Thyroid gland (tissue), 4 donors: ENCODE results near the gene CCDC154. TPM values are rescaled to one million over a fixed set of nuclear protein-coding genes. Genes with fewer than 3 reads are reported as not detected.

Experiments used
- DNase-seq, 2 donors: peaks; one replicate each; pipeline ENCODE4 v3.0.0-alpha.2; 2019
- H3K27ac ChIP-seq, 3 donors: fragments of 200-600 bp; sonication (generic); 1 replicate in 2 of 3; 2 replicates in 1 of 3; pipeline ENCODE4 v1.5.1; 2016 to 2019; ENCODE audit warnings: mild to moderate bottlenecking in 1 of 3, moderate library complexity in 1 of 3
- H3K27me3 ChIP-seq: fragments of 200-600 bp; sonication (generic); one replicate; pipeline ENCODE4 v1.5.1; 2019
- H3K36me3 ChIP-seq, 2 donors: fragments of 200-600 bp; sonication (generic); one replicate each; pipeline ENCODE4 v1.5.1; 2016 to 2019
- H3K4me1 ChIP-seq, 2 donors: fragments of 200-600 bp; sonication (generic); one replicate each; pipeline ENCODE4 v1.5.1; 2017 to 2019
- H3K4me3 ChIP-seq, 3 donors: fragments of 200-600 bp; sonication (generic); replicated peaks in 1 of 3; 1 replicate in 2 of 3; 2 replicates in 1 of 3; pipeline ENCODE4 v1.5.1; 2016; ENCODE audit warnings: mild to moderate bottlenecking in 1 of 3
- H3K9me3 ChIP-seq: fragments of 200-600 bp; sonication (generic); one replicate; pipeline ENCODE4 v1.5.1; 2017
- POLR2A ChIP-seq, 2 donors: fragments of 450-650 bp; IDR thresholded peaks; one replicate each; pipeline ENCODE4 v1.6.1; 2017; ENCODE audit warnings: antibody characterized with exemption in 2 of 2, mild to moderate bottlenecking in 2 of 2, moderate library complexity in 1 of 2
- WGBS, 2 donors: methylation state at CpG; one replicate each; pipeline ENCODE4 v1.1.5; 2017; 5-methylcytosine and 5-hydroxymethylcytosine counted together
- intact Hi-C: fragments of 100-400 bp; cut with DNase I; formaldehyde crosslinking; loops from one replicate; pipeline ENCODE4 v1.15.1; 2023
- total RNA-seq, 4 donors: library from RNA; depleted of rRNA; stranded (reverse); fragments of >200 nt; gene quantifications; one replicate each; pipeline ENCODE4 v1.2.3, GENCODE V29; 2016
- TF ChIP-seq, protein P1 (sequence below), 6 experiments: fragments of 200-600 bp in 3 of 6; fragments of 450-650 bp in 3 of 6; sonication (generic) in 3 of 6; IDR thresholded peaks; one replicate each; pipeline ENCODE4 v1.5.1; 2016 to 2019; ENCODE audit warnings: antibody characterized with exemption in 6 of 6, mild to moderate bottlenecking in 2 of 6, inconsistent platforms in 1 of 6, moderate library complexity in 1 of 6

CCDC154 gene
- total RNA-seq, 4 donors from 2014 or later: 0.27 to 1.6 (median 0.99) TPM

- no peak overlapping the region for H3K27ac ChIP-seq
- H3K4me3 ChIP-seq: no peak overlapping the region
- H3K4me1 ChIP-seq: no peaks in the 10 kb centered on the region
- H3K36me3 ChIP-seq: peaks cover 45 to 63% of the 10 kb centered on the region in 2 donors
- no peaks in the 10 kb centered on the region for H3K9me3 ChIP-seq
- intact Hi-C loops: no loop called here
- no peak for DNase-seq
- no peaks in the 10 kb centered on the region for H3K27me3 ChIP-seq
- TF ChIP-seq, protein P1, sequence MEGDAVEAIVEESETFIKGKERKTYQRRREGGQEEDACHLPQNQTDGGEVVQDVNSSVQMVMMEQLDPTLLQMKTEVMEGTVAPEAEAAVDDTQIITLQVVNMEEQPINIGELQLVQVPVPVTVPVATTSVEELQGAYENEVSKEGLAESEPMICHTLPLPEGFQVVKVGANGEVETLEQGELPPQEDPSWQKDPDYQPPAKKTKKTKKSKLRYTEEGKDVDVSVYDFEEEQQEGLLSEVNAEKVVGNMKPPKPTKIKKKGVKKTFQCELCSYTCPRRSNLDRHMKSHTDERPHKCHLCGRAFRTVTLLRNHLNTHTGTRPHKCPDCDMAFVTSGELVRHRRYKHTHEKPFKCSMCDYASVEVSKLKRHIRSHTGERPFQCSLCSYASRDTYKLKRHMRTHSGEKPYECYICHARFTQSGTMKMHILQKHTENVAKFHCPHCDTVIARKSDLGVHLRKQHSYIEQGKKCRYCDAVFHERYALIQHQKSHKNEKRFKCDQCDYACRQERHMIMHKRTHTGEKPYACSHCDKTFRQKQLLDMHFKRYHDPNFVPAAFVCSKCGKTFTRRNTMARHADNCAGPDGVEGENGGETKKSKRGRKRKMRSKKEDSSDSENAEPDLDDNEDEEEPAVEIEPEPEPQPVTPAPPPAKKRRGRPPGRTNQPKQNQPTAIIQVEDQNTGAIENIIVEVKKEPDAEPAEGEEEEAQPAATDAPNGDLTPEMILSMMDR (IDR thresholded peaks at IDR 0.05): no peak
- TF ChIP-seq POLR2A (IDR thresholded peaks at IDR 0.05): no peak
- 96% methylated on average over 3 to 7 of the region's 17 CpGs for WGBS, 2 donors
Observed at GRCh38 chr16:1454561-1454960, 10.2 kb upstream of the CCDC154 start.

- intact Hi-C loops: no loop called here
- no peak overlapping the region for H3K27ac ChIP-seq
- TF ChIP-seq, protein P1 (IDR thresholded peaks at IDR 0.05): no peak
- TF ChIP-seq POLR2A (IDR thresholded peaks at IDR 0.05): no peak
- no peaks in the 10 kb centered on the region for H3K9me3 ChIP-seq
- H3K27me3 ChIP-seq: no peaks in the 10 kb centered on the region
- DNase-seq: no peak
- WGBS, 2 donors: 89 to 97% methylated on average over 15 to 19 of the region's 19 CpGs
- H3K4me1 ChIP-seq: no peaks in the 10 kb centered on the region
- H3K4me3 ChIP-seq: no peak overlapping the region
- H3K36me3 ChIP-seq: peaks cover 46 to 68% of the 10 kb centered on the region in 2 donors
Observed at GRCh38 chr16:1453316-1453715, 9.0 kb upstream of the CCDC154 start.

DNA sequence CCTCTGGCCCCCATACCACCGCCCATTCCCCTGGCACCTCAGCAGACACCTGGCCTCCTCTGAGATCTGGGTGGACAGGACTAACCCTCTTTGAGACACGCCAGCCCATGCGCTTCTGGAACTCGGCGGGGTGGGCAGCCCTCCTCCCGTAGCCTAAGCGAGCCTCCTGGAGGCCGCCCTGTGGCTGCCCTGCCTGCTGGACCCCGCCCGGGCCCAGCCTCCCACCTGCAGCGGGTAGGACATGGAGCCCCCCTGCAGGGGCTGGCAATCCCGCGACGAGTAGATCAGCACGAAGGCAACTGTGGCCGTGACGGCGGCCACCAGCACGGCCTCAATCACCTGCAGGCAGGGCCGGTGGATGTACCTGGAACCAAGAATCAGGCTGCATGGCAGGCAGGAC, 8.2 kb upstream of the CCDC154 start:
- TF ChIP-seq, protein P1 (IDR thresholded peaks at IDR 0.05): no peak
- no peak for TF ChIP-seq POLR2A (IDR thresholded peaks at IDR 0.05)
- Histone ChIP-seq H3K27me3 (no peaks in the 10 kb centered on the region), H3K4me1 (no peaks in the 10 kb centered on the region), H3K27ac (no peak overlapping the region), H3K9me3 (no peaks in the 10 kb centered on the region), H3K36me3 (peaks cover 53 to 71% of the 10 kb centered on the region in 2 donors), H3K4me3 (no peak overlapping the region)
- 96 to 100% methylated on average over 4 to 7 of the region's 20 CpGs for WGBS, 2 donors
- intact Hi-C loops: no loop called here
- no peak for DNase-seq

- intact Hi-C loops: no loop called here
- DNase-seq: no peak
- Histone ChIP-seq H3K9me3 (no peaks in the 10 kb centered on the region), H3K27ac (no peak overlapping the region), H3K36me3 (peaks cover 57 to 73% of the 10 kb centered on the region in 2 donors), H3K4me1 (no peaks in the 10 kb centered on the region), H3K27me3 (no peaks in the 10 kb centered on the region), H3K4me3 (no peak overlapping the region)
- WGBS, 2 donors: 91 to 94% methylated on average over 17 to 29 of the region's 34 CpGs
- TF ChIP-seq POLR2A (IDR thresholded peaks at IDR 0.05): no peak
- TF ChIP-seq, protein P1 (IDR thresholded peaks at IDR 0.05): no peak
Observed at GRCh38 chr16:1451702-1452392, 7.5 kb upstream of the CCDC154 start.

GRCh38 chr16:1450841-1451240, 6.5 kb upstream of the CCDC154 start:
- Histone ChIP-seq H3K4me3 (no peak overlapping the region), H3K27ac (no peak overlapping the region), H3K27me3 (no peaks in the 10 kb centered on the region), H3K36me3 (peaks cover 61 to 77% of the 10 kb centered on the region in 2 donors), H3K9me3 (no peaks in the 10 kb centered on the region), H3K4me1 (no peaks in the 10 kb centered on the region)
- DNase-seq: no peak
- 96% methylated on average over 21 of the region's 21 CpGs; no CpG with 5 or more reads in 1 of the 2 donors for WGBS, 2 donors
- TF ChIP-seq, protein P1 (IDR thresholded peaks at IDR 0.05): no peak
- intact Hi-C loops: no loop called here
